Measurements from ENCODE around the gene KRTAP19-5.
"Not testable (repeated sequence)": the region's sequence is repeated elsewhere in the genome, so short reads cannot be mapped to it uniquely, and the experiment has no call there.

The KRTAP19-5 gene

DNA sequence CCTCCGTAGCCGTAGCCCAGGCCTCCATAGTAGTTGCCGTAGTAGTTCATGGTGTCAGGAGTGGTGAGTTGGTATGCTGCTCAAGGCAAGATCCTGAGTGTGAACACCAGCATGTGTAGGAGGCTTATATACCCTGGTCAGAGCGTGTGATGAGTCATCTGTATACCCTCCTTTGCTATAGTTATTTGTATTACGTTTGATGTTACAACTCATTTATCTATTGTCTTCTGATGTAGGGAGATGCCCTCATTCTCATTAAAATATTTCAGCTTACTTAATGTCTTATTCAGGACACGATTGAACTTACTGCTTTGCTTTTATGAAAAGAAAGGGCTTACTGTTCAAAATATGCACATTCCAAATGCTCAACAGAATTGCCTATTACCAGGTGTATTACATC lies at the start of gene KRTAP19-5:
Gene KRTAP19-5, minus strand, starts transcription at position 101 of the 400 bp plus-strand sequence. Its CDS starts 51 bp downstream, at position 50.
- DNase-seq: no peak

DNA sequence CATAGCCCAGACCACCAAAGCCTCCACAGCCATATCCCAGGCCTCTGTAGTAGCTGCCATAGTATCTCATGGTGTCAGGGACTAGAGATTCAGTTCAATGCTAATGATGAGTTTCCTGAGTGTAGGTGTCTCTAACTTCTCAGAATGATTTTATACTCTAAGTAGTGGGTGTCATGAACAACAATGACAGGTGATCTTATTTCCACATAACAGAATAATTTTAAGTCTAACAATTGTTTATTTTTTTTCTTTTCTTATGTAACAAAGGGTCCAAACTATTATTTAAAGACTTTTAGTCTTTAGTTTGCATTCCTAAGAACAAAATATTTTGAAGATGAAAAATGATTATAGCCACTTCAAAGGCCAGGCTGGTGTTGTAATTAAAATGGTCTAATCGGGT lies 39.8 kb upstream of the KRTAP19-5 start, which contains the start of gene KRTAP19-6:
Gene KRTAP19-6, minus strand, starts transcription at position 101 of the 400 bp plus-strand sequence. Its CDS starts 31 bp downstream, at position 70.
- no peak for DNase-seq

DNA sequence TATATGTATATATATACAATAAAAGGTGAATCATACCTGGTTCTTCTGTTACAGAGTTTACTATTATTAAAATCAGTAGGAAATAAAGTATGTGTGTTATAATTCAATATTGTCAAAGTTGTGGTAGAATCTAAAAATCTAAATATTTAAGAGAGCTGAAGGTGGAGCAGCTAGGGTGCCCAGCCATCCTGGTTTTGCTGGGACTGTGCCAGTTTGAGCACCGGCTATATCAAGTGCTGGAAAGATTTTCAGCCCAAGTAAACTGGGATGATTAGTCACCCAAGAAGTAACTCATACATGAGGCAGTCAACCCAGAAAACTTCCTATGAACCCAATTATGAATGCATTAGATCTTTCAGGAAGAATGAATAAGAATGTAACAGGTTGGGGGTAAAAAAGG lies 16.9 kb upstream of the KRTAP19-5 start:
- no peak for DNase-seq

DNA sequence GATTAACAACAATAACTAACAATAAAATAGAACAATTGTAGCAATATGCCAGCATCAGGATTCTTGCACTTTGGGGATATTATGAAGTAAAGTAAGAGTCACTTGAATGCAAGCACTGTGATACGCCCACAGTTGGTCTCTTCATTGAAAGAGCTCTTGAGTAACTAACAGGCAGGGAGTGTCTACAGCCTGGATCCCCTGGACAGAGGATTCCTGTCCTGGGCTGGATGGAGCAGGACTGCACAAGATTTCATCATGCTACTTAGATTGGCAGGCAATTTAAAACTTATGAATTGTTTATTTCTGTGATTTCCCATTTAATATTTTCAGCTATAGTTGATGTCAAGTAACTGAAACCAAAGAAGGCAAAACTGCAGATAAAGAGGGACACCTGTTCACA lies 13.7 kb upstream of the KRTAP19-5 start:
- no peak for DNase-seq

DNA sequence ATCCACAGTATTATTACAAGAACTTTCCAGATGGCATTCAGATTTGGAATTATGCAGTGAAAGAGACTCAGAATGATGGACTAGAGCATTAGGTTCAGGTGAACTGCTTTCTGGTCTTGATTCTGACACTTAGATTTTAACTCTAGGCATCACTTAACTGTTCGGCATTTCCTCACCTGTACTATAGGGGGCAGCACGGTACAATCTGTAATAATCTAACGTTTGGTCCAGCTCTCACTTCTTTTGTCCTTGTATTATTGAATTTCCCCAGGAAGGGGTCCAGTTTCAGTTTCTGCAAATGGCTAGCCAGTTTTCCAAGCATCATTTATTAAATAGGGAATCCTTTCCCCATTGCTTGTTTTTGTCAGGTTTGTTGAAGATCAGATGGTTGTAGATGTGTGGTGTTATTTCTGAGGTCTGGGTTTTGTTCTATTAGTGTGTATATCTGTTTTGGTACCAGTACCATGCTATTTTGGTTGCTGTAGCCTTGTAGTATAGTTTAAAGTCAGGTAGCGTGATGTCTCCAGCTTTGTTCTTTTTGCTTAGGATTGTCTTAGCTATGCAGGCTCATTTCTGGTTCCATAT lies 3.8 kb upstream of the KRTAP19-5 start:
- not testable (repeated sequence) for DNase-seq

DNA sequence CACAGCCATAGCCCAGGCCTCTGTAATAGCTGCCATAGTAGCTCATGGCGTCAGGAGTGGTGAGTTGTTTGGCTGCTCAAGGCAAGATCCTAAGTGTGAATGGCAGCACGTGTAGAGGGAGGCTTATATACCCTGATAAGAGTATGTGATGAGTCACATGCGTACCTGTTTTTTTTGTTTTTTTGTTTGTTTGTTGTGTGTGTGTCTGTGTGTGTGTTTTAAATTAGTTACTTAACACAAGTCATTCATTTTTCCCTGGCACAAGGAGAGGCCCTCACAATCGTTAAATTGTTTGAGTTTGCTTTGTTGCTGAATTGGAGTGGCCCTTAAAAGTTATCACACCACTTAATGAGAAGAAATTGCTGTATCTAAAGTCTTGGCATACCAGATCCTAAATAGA lies 4.9 kb downstream of the KRTAP19-5 start, which contains the start of gene KRTAP19-4:
Gene KRTAP19-4, minus strand, starts transcription at position 101 of the 400 bp plus-strand sequence. Its CDS starts 55 bp downstream, at position 46.
- no peak for DNase-seq

DNA sequence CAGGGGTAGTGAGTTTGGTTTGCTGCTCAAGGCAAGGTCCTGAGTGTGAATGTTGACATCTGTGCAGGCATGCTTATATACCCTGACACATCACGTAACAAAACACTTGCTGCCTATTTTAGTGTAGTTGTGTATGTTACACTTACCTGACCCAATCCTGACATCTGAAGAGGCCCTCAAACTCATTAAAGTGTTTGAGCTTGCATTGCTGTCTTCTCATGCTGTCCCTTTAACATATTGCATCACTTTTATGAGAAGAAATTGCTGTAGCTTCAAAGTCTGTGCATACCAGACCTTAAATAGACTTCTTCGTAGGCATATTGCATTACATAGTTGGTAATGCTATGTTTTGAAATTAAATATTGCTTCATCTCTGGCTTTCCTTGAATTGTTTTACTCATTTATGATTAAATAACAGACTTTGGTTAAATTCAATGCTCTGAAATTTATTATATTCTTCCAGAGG lies 9.9 kb downstream of the KRTAP19-5 start, which contains the start of gene KRTAP19-3:
Gene KRTAP19-3, minus strand, starts transcription at position 51 of the 466 bp plus-strand sequence. CDS start 56 bp downstream, outside the sequence.
- DNase-seq: no peak

DNA sequence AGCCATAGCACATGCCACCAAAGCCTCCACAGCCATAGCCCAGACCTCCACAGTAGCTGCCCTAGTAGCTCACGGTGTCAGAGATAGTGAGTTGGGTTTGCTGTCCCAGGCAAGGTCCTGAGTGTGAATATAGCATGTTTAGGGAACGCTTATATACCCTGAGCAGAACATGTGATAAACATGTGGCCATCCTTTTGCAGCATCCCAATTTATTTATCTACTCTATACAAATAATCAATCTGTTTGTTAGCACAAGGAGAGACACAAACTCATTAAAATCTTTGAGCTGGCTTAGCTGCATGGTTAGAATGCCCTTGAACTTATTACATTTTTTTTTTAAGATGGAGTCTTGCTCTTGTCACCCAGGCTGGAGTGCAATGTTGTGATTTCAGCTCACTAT lies 14.6 kb downstream of the KRTAP19-5 start, which contains the start of gene KRTAP19-2:
Gene KRTAP19-2, minus strand, starts transcription at position 101 of the 400 bp plus-strand sequence. Its CDS starts 88 bp downstream, at position 13.
- DNase-seq: no peak

DNA sequence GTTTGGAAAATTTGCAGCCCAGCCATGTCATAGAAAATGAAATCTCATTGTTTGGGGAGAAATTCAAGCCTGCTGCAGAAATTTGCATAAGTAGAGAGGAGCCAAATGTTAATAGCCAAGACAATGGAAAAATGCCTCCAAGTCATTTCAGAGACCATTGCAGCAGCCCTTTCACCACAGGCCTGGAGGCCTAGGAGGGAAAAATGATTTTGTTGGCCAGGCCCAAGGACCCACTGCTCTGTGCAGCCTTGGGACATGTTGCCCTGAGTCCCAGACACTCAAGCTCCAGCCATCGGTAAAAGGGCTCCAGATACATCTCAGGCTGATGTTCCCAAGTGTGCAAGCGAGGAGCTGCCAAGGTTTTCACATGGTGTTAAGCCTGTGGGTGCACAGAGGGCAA lies 15.8 kb downstream of the KRTAP19-5 start:
- no peak for DNase-seq

DNA sequence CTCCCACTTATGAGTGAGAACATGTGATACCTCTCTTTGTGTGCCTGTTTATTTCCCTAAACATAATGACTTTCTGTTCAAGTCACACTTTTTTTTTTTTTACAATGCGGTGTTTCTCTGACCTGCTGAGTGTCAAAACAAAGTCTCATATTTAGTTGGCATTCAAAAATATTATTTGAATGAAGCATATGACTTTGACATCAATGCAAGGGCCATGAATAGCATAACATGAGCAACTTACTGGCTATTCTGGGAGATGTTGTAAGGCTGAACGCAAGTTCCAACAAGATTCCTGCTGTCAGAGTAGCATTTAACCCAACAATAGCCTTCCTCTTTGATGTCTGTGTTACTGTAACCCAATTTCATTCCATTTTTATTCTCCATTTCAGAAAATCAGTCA lies 19.8 kb downstream of the KRTAP19-5 start:
- DNase-seq: no peak

DNA sequence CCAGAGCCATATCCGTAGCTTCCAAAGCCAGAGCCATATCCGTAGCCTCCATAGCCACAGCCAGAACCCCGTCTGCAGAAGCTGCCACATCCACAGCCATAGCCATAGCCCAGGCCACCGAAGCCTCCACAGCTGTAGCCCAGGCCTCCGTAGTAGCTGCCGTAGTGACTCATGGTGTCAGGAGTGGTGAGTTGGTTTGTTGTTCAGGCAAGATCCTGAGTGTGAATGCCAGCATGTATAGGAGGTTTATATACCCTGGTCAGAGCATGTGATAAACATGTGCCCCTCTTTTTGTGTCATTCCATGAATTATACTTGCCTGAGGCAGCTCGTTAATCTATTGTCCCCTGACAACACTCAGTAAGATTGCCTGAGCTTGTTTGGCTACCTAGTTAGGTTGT lies 21.8 kb downstream of the KRTAP19-5 start, which contains the start of gene KRTAP19-1:
Gene KRTAP19-1, minus strand, starts transcription at position 223 of the 400 bp plus-strand sequence. Its CDS starts 50 bp downstream, at position 173.
- no peak for DNase-seq

DNA sequence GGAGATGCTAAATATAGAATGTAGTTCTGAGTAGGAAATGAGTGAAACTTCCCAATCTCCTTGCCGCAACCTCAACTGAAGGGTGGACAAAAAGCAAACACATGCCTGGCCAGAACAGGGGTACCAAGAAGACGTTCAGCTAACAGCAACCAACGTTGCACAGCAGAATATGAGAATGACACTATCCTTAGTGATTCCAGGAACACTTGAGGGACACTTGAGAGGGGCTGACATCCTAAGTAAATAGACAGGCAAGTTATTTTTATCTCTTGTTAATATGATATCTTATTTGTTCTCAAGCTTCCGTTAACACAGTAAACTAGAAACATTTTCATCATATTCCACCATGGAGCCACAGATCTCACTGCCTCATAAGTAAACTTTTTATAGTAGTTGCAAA lies 22.7 kb downstream of the KRTAP19-5 start:
- peak; percentile 5 for DNase-seq

DNA sequence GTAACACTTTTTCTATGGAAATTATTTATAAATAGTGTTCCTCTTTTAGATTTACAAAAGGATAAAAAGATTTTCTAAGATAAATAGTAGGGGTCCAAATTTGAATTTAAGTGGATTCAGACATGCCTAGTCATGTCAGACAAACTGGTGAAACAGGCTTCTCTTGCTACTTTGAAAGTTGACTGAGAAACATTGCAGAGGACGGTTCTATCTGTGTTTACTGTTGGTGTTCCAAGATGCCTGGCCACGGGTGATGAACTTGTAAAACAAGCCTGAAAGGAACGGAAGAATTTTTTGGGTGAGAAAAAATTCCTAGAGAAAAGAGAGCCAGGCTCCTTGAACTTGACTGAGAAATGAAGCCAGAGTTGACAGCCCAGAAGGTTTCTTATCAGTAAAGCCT lies 23.9 kb downstream of the KRTAP19-5 start:
- no peak for DNase-seq

DNA sequence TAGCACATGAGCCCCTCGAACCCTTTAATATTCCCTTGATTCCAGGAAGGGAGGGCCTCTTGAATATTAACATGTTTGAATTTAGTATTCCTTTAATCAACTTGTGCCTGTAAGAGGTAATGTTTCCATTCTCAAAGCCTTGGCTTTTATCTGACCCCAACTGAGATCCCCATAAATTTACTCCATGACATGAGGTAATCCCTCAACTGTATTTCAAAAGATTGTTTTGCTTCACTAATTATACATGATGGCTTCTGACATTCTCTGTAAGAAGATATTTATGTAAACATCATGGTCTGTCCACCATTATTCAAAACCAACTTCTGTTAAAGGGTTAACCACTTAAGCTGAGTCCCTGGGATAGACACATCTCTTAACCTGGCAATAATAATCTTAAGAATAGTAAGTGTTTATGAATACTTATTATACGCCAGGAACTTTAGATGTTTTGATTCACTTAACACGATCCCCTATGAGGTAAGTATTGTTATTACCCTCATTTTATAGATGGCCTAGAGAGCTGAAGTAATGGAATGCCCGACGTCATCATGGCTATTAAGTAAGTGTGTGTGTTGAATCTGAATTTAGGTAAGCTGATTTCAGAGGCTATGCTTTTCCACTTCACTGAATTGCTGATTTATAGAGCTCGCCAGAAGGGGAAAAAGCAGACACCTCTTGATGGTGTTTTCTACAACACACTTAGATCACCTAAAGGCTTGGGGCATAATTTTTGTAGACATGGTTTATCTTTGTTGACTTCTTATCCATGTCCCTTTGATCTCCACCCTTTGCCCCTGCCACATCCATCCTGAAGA lies 32.8 kb downstream of the KRTAP19-5 start:
- no peak for DNase-seq

DNA sequence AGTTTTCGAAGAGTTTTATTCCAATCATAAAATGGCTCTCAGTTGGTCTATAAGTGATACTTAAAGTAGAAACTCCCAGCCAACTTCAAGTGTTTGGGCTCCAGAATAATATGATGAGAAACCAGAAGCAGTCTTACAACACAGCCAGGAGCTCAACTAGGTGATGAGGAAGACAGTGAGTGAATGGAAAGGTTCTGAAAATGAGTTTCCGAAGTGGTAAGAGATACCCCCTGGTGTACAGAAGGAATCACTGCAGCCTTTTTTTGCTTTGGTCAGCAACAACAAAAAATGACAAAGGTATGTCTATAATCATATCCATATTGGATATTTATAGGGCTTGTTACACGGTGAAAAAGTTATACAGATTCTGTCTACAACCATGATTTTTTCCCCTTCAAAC lies 38.2 kb downstream of the KRTAP19-5 start:
- DNase-seq: no peak

Measured in SHP77 treated with DMSO at 0.1 percent for 48 hours (cell line).